ENCODE results near the gene ESPNL. TPM values are rescaled to one million over a fixed set of nuclear protein-coding genes. Genes with fewer than 3 reads are reported as not detected.

The ESPNL gene
- total and polyA plus RNA-seq, 9 of the 15 experiments (the other 6 are each of a cell fraction or from before 2014, with no cell fraction given): 0.03 to 0.09 (median 0.05) TPM; not detected in 3

DNA sequence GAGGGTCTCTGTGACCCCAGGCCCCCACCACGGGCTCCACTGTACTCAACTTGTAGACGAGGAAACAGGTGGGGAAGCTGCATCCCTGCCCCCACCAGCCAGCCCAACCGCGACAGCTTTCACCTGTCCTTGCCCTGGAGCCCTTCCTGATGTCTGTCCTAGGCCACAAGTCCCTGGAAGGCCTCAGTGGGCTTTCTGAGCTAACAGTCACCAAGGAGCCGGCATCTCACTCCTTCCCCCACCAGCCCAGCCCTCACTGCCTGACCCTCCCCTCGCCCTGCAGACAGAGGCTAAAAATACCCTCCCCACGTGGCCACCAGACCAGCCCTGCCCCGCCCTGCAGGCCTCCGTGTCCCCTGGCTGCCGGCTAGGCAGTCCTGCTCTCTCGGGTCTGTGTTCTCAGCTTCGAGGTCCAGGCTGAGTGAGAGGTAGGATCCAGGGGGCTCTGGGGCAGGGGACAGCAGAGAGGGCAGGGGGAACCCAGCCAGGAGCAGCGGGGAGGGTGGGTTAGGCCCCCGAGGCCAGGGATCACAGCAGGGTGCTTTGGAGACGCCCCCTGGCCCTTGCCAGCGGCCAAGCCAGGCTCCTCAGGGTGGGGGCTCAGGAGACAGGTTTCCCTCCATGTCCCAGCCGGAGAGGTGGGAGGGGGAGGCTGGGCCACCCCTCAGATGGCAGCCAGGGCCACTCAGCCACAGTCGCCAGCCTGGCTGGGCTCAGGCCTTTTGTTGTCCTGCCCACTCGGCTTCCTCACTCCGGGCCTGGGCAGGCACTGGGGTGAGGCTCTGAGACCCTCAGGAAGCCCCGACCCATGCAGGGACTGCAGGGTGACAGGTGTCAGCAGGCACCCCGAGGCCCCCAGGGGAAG is 38.4 kb downstream of the ESPNL start, which contains the start of gene KLHL30:
TSS of gene KLHL30 (plus strand) at position 338 of the 865 bp plus-strand sequence. CDS start 2,087 bp downstream, outside the sequence.
- intact Hi-C loops (cut with micrococcal nuclease): loop anchor here (10.0 kb wide), 1 partner anchor 284 kb away; the partner anchor contains the start of gene RAMP1
- ChIA-PET CTCF (ENCODE audit: low intra/inter-chr PET ratio) (no interaction called here), POLR2A (no interaction called here)
- peak; percentile 50; the same call in 2 of the 3 replicates for ATAC-seq
- no peak within 1 kb of the TSS for H3K4me3 ChIP-seq
- TF ChIP-seq SRSF3 (IDR thresholded peaks at IDR 0.05; ENCODE audit: insufficient read depth, low read length) (no peak), ZKSCAN8 (CRISPR knock-in tag; IDR thresholded peaks at IDR 0.05) (no peak), MEIS2 (IDR thresholded peaks at IDR 0.05; ENCODE audit: partially characterized antibody) (no peak), CHD2 (IDR thresholded peaks at IDR 0.05; ENCODE audit: low read depth, low read length) (no peak), GTF2E2 (tag; IDR thresholded peaks at IDR 0.05) (no peak), PML (IDR thresholded peaks at IDR 0.05; ENCODE audit: low read length) (no peak), SRSF1 (IDR thresholded peaks at IDR 0.05; ENCODE audit: low read depth, low read length) (no peak), MEF2D (tag; conservative IDR thresholded peaks at IDR 0.05; ENCODE audit: low read depth) (0 out of 2 replicates have a peak, but pooled peaks have one; percentile 69), GABPB1 (CRISPR knock-in tag; IDR thresholded peaks at IDR 0.05) (no peak), L3MBTL2 (IDR thresholded peaks at IDR 0.05) (peak; percentile 56), FOXJ3 (CRISPR knock-in tag; IDR thresholded peaks at IDR 0.05) (no peak), MEF2A (IDR thresholded peaks at IDR 0.05; ENCODE audit: control insufficient read depth, low read depth, low read length) (0 out of 2 replicates have a peak, but pooled peaks have one; percentile 59), TCF7 (IDR thresholded peaks at IDR 0.05; ENCODE audit: borderline replicate concordance) (no peak), RAD51 (IDR thresholded peaks at IDR 0.05; ENCODE audit: borderline replicate concordance, low read depth) (0 out of 2 replicates have a peak, but pooled peaks have one; percentile 8), SRSF9 (IDR thresholded peaks at IDR 0.05; ENCODE audit: borderline replicate concordance, low read depth, low read length) (no peak)
- TF ChIP-seq, protein P1, sequence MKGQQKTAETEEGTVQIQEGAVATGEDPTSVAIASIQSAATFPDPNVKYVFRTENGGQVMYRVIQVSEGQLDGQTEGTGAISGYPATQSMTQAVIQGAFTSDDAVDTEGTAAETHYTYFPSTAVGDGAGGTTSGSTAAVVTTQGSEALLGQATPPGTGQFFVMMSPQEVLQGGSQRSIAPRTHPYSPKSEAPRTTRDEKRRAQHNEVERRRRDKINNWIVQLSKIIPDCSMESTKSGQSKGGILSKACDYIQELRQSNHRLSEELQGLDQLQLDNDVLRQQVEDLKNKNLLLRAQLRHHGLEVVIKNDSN (CRISPR knock-in tag; IDR thresholded peaks at IDR 0.05): peak; percentile 60; the same call in 1 of the 2 replicates
- TF ChIP-seq, protein P2, sequence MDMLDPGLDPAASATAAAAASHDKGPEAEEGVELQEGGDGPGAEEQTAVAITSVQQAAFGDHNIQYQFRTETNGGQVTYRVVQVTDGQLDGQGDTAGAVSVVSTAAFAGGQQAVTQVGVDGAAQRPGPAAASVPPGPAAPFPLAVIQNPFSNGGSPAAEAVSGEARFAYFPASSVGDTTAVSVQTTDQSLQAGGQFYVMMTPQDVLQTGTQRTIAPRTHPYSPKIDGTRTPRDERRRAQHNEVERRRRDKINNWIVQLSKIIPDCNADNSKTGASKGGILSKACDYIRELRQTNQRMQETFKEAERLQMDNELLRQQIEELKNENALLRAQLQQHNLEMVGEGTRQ (CRISPR knock-in tag; IDR thresholded peaks at IDR 0.05): peak; percentile 47
- H3K36me3 ChIP-seq (ENCODE audit: control insufficient read depth, insufficient read depth, low read length): no peaks in the 10 kb centered on the region
- in situ Hi-C loops (cut with MboI): no loop called here
- H4K20me1 ChIP-seq (replicated peaks; ENCODE audit: control insufficient read depth, insufficient read depth, low read length): peaks cover 2% of the 10 kb centered on the region; the same call in 1 of the 2 replicates
- BruUV-seq (replicated peaks): no TSS peak
- H3K9ac ChIP-seq (ENCODE audit: insufficient read depth in 1 of 2, low read depth in 2 of 2, low read length in 2 of 2): peak within 1 kb of the TSS in 1 of 2 experiments; percentile 43; a peak in 2 of 4 replicates
- H2AFZ ChIP-seq (ENCODE audit: low read depth, low read length): peak within 1 kb of the TSS; percentile 68
- H3K9me3 ChIP-seq (replicated peaks; ENCODE audit: control insufficient read depth, insufficient read depth, low read depth, low read length): no peaks in the 10 kb centered on the region
- H3K27me3 ChIP-seq (ENCODE audit: control insufficient read depth in 2 of 2, insufficient read depth in 2 of 2, low read length in 2 of 2): peaks cover 0 to 9% of the 10 kb centered on the region in 2 experiments; a peak in 2 of 5 replicates
- WGBS (ENCODE audit: insufficient coverage, low coverage, missing lambda C conversion rate): 20% methylated on average over 12 of the region's 22 CpGs
- DNase-seq (ENCODE audit: extremely low read depth in 1 of 4, low spot score in 3 of 4): peak in 2 of 4 experiments; percentile 38 to 50
- H3K4me1 ChIP-seq (replicated peaks in 1 of 2; ENCODE audit: control insufficient read depth in 2 of 2, insufficient read depth in 2 of 2, low read length in 2 of 2): peaks cover 6 to 62% of the 10 kb centered on the region in 2 experiments; a peak in 4 of 5 replicates
- H3K27ac ChIP-seq (ENCODE audit: extremely low read depth, low read depth, low read length): no peak within 1 kb of the TSS
- H3K79me2 ChIP-seq (ENCODE audit: control insufficient read depth, insufficient read depth, low read length): no peaks in the 10 kb centered on the region
- H3K9me1 ChIP-seq (ENCODE audit: control insufficient read depth, insufficient read depth, low read length): no peaks in the 10 kb centered on the region
- peak within 1 kb of the TSS; percentile 21; the same call in 1 of the 2 replicates for H3K4me2 ChIP-seq (ENCODE audit: insufficient read depth, low read length)
- FAIRE-seq: no peak
